Tibial artery (tissue), 4 donors: ENCODE measurements around the gene SYNRG.

Source experiments
- DNase-seq, 2 donors: peaks; one replicate each; pipeline ENCODE4 v3.0.0-alpha.2; 2019
- H3K27ac ChIP-seq, 2 donors: fragments of 200-600 bp; sonication (generic) in 1 of 2; 1 replicate in 1 of 2; 2 replicates in 1 of 2; pipeline ENCODE4 v1.5.1; 2018 to 2019; ENCODE audit warnings: mild to moderate bottlenecking in 1 of 2
- H3K27me3 ChIP-seq, 2 donors: fragments of 200-600 bp; sonication (generic) in 1 of 2; one replicate each; pipeline versions ENCODE4 v1.5.1 to v1.6.0; 2016 to 2019
- H3K36me3 ChIP-seq, 3 donors: fragments of 200-600 bp; sonication (generic) in 2 of 3; one replicate each; pipeline ENCODE4 v1.5.1; 2016 to 2019; ENCODE audit warnings: mild to moderate bottlenecking in 2 of 3
- H3K4me1 ChIP-seq, 4 donors: fragments of 200-600 bp; sonication (generic) in 2 of 4; 1 replicate in 3 of 4; 2 replicates in 1 of 4; pipeline ENCODE4 v1.5.1; 2016 to 2019
- H3K4me3 ChIP-seq, 2 donors: fragments of 200-600 bp; sonication (generic) in 1 of 2; 1 replicate in 1 of 2; 2 replicates in 1 of 2; pipeline ENCODE4 v1.5.1; 2018 to 2019; ENCODE audit warnings: mild to moderate bottlenecking in 2 of 2
- H3K9me3 ChIP-seq, 3 donors: fragments of 200-600 bp; sonication (generic) in 1 of 3; one replicate each; pipeline ENCODE4 v1.5.1; 2016 to 2019
- intact Hi-C: fragments of 100-400 bp; cut with DNase I; formaldehyde crosslinking; loops from one replicate; pipeline ENCODE4 v1.15.0; 2023; ENCODE audit warnings: low total_unique reads
- TF ChIP-seq, protein P1 (sequence below), 2 experiments: fragments of 200-600 bp in 1 of 2; fragments of 450-650 bp in 1 of 2; IDR thresholded peaks; one replicate each; pipeline ENCODE4 v1.5.1; 2017 to 2019; ENCODE audit warnings: antibody characterized with exemption in 2 of 2, mild to moderate bottlenecking in 1 of 2, moderate library complexity in 1 of 2

The SYNRG gene

DNA sequence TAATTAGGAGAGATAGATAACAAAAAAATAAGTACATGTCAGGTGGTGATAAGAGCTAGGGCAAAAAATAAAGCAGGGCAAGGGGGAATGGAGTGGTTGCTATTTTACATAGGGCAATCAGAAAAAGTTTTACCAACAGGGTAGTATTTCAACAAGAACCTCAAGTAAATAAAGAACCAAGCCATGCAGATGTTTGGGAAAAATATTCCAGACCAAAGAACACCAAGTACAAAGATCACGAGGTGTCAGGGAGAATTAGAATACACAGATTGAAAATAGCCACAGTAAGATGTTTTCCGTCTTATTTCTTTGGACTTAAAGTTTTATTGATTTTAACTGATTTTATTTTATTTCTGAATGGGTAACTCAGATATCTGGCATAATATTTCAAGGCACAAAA is 11.1 kb downstream of the SYNRG start:
- Histone ChIP-seq H3K4me1 (no peaks in the 10 kb centered on the region), H3K4me3 (no peak overlapping the region), H3K27me3 (no peaks in the 10 kb centered on the region), H3K27ac (no peak overlapping the region), H3K36me3 (peaks cover 43 to 57% (median 50%) of the 10 kb centered on the region in 3 donors), H3K9me3 (no peaks in the 10 kb centered on the region)
- intact Hi-C loops, result no loop called here
- TF ChIP-seq, protein P1, sequence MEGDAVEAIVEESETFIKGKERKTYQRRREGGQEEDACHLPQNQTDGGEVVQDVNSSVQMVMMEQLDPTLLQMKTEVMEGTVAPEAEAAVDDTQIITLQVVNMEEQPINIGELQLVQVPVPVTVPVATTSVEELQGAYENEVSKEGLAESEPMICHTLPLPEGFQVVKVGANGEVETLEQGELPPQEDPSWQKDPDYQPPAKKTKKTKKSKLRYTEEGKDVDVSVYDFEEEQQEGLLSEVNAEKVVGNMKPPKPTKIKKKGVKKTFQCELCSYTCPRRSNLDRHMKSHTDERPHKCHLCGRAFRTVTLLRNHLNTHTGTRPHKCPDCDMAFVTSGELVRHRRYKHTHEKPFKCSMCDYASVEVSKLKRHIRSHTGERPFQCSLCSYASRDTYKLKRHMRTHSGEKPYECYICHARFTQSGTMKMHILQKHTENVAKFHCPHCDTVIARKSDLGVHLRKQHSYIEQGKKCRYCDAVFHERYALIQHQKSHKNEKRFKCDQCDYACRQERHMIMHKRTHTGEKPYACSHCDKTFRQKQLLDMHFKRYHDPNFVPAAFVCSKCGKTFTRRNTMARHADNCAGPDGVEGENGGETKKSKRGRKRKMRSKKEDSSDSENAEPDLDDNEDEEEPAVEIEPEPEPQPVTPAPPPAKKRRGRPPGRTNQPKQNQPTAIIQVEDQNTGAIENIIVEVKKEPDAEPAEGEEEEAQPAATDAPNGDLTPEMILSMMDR (IDR thresholded peaks at IDR 0.05), result no peak
- DNase-seq, result no peak

DNA sequence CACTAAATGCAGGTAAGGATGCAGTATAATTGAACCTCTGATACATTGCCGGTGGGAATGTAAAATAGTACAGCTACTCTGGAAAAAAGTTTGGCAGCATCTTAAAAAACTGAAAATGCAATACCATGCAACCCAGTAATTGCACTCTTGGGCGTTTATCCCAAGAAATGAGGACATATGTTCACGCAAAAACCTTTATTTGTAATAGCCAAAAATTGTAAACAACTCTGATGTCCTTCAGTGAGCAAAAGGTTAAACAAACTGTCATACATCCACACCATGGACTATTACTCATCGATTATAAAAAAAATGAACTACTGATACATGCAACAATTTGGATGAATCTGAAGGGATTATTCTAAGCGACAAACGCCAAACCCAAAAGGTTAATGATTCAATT is 16.9 kb downstream of the SYNRG start:
- H3K36me3 ChIP-seq, result peaks cover 28 to 59% (median 42%) of the 10 kb centered on the region in 3 donors
- H3K27me3 ChIP-seq, result no peaks in the 10 kb centered on the region
- no peak overlapping the region for H3K4me3 ChIP-seq
- no peaks in the 10 kb centered on the region for H3K9me3 ChIP-seq
- intact Hi-C loops, result no loop called here
- H3K27ac ChIP-seq, result no peak overlapping the region
- no peaks in the 10 kb centered on the region for H3K4me1 ChIP-seq
- TF ChIP-seq, protein P1 (IDR thresholded peaks at IDR 0.05), result no peak
- no peak for DNase-seq

DNA sequence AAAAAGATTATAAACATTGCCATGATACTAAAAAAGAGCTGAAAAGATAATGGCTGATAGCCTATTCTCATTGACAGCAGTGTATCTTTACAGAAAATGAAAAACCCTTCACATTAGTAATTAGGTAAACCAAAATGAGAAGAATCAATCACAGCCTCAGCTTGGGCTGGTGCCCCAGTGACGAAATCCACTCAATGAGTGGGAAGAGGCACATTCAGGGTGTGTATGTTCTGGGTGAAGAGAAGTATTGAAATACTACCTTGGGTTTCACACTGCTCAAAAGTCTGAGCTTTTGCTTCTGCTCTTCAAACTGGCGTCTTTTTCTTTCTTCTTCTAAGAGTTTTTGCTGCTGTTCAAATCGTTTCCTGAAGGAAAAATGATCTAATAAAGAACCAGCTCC is 24.2 kb downstream of the SYNRG start:
- intact Hi-C loops, result no loop called here
- TF ChIP-seq, protein P1 (IDR thresholded peaks at IDR 0.05), result no peak
- Histone ChIP-seq H3K27me3 (no peaks in the 10 kb centered on the region), H3K4me3 (no peak overlapping the region), H3K27ac (no peak overlapping the region), H3K4me1 (no peaks in the 10 kb centered on the region), H3K9me3 (no peaks in the 10 kb centered on the region), H3K36me3 (peaks cover 67 to 73% (median 69%) of the 10 kb centered on the region in 3 donors)
- DNase-seq, result no peak

- Histone ChIP-seq H3K36me3 (peaks cover 66 to 94% (median 77%) of the 10 kb centered on the region in 3 donors), H3K9me3 (no peaks in the 10 kb centered on the region), H3K27me3 (no peaks in the 10 kb centered on the region), H3K4me3 (no peak overlapping the region), H3K4me1 (no peaks in the 10 kb centered on the region), H3K27ac (no peak overlapping the region)
- DNase-seq, result no peak
- intact Hi-C loops, result no loop called here
- TF ChIP-seq, protein P1 (IDR thresholded peaks at IDR 0.05), result no peak
These were observed 32.9 kb downstream of the SYNRG start for GRCh38 chr17:37576281-37576680.

- Histone ChIP-seq H3K27ac (no peak overlapping the region), H3K9me3 (no peaks in the 10 kb centered on the region), H3K36me3 (peaks cover 76 to 94% (median 77%) of the 10 kb centered on the region in 3 donors), H3K27me3 (no peaks in the 10 kb centered on the region), H3K4me1 (no peaks in the 10 kb centered on the region), H3K4me3 (no peak overlapping the region)
- TF ChIP-seq, protein P1 (IDR thresholded peaks at IDR 0.05), result no peak
- intact Hi-C loops, result no loop called here
- DNase-seq, result no peak
These were observed 34.8 kb downstream of the SYNRG start for GRCh38 chr17:37574427-37574826.

DNA sequence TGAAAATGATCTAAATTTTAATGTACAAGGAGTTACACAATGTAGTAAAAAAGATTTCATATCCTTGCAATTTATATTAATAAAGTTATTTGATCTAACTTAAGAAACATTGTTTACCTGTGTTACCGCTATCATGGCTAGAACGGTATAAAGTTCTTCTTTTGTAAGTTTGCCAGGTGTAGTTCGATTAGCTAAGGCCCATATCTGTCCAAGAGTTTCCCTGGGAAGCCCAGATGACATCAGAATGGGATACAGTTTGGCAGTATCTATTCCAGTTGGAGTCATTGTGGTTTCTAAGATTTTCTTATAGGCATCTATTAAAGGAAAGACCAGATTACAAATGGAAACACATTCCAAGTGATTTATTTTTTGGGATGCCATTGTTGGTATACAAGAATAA is 37.5 kb downstream of the SYNRG start:
- TF ChIP-seq, protein P1 (IDR thresholded peaks at IDR 0.05), result no peak
- intact Hi-C loops, result no loop called here
- no peak for DNase-seq
- no peak overlapping the region for H3K4me3 ChIP-seq
- H3K9me3 ChIP-seq, result no peaks in the 10 kb centered on the region
- no peak overlapping the region for H3K27ac ChIP-seq
- no peaks in the 10 kb centered on the region for H3K4me1 ChIP-seq
- no peaks in the 10 kb centered on the region for H3K27me3 ChIP-seq
- H3K36me3 ChIP-seq, result peaks cover 80 to 98% (median 95%) of the 10 kb centered on the region in 3 donors
